PC-9 (cell line): Measurements from ENCODE around the gene ALK. TPM values are rescaled to one million over a fixed set of nuclear protein-coding genes. Genes with fewer than 3 reads are reported as not detected.

Experiments
- BruUV-seq: library from RNA; stranded (reverse); fragments of 400-500 nt; replicated peaks from 2 replicates; lab custom pipeline; 2021; lab: Mats Ljungman, UMichigan
- CTCF ChIA-PET: fragments of 300-600 bp; sonication (Branson Sonifier 250); formaldehyde crosslinking; loops from one replicate; lab custom pipeline; 2022; ENCODE audit warnings: antibody characterized with exemption; lab: Charles Lee
- POLR2A ChIA-PET: fragments of 300-600 bp; sonication (Branson Sonifier 250); formaldehyde crosslinking; loops from one replicate; lab custom pipeline; 2022; ENCODE audit warnings: antibody characterized with exemption; ENCODE audit not compliant: unreplicated experiment; lab: Charles Lee
- DNase-seq, 2 experiments: peaks; one replicate each; pipeline versions ENCODE4 v3.0.0 to v3.0.0-alpha.2; 2015 to 2022; ENCODE audit warnings: mixed read lengths in 1 of 2
- H2AFZ ChIP-seq: fragments of 200-600 bp; sonication (generic); 2 replicates; pipeline ENCODE4 v1.8.1; 2017; ENCODE audit warnings: antibody characterized with exemption
- H3F3A ChIP-seq: fragments of 200-600 bp; sonication (generic); 2 replicates; pipeline ENCODE4 v1.8.1; 2017; ENCODE audit warnings: antibody characterized with exemption, mild to moderate bottlenecking, low read depth; ENCODE audit not compliant: insufficient read depth
- H3K27ac ChIP-seq: fragments of 200-600 bp; sonication (generic); 2 replicates; pipeline ENCODE4 v1.6.1; 2016; ENCODE audit warnings: mixed run types
- H3K27me3 ChIP-seq: fragments of 200-600 bp; sonication (generic); 2 replicates; pipeline ENCODE4 v1.6.1; 2016; ENCODE audit warnings: low read depth, mixed run types; ENCODE audit not compliant: insufficient read depth
- H3K36me3 ChIP-seq: fragments of 200-600 bp; sonication (generic); 2 replicates; pipeline ENCODE4 v1.6.1; 2016; ENCODE audit warnings: low read depth, mixed run types
- H3K4me1 ChIP-seq: fragments of 200-600 bp; sonication (generic); replicated peaks from 2 replicates; pipeline ENCODE4 v1.6.1; 2016; ENCODE audit warnings: mixed run types; ENCODE audit not compliant: insufficient read depth
- H3K4me2 ChIP-seq: fragments of 200-600 bp; sonication (generic); 2 replicates; pipeline ENCODE4 v1.6.1; 2017; ENCODE audit warnings: mixed run types
- H3K4me3 ChIP-seq: fragments of 200-600 bp; sonication (generic); 2 replicates; pipeline ENCODE4 v1.6.1; 2016; ENCODE audit warnings: mixed run types
- H3K79me2 ChIP-seq: fragments of 200-600 bp; sonication (generic); 2 replicates; pipeline ENCODE4 v1.6.1; 2017; ENCODE audit warnings: low read depth, mixed run types
- H3K9me2 ChIP-seq: fragments of 200-600 bp; sonication (generic); 2 replicates; pipeline ENCODE4 v1.8.1; 2017; ENCODE audit warnings: mild to moderate bottlenecking; ENCODE audit not compliant: insufficient read depth
- H3K9me3 ChIP-seq: fragments of 200-600 bp; sonication (generic); 2 replicates; pipeline ENCODE4 v1.8.1; 2016; ENCODE audit warnings: low read depth; ENCODE audit not compliant: insufficient read depth
- H4K20me1 ChIP-seq: fragments of 200-600 bp; sonication (generic); 2 replicates; pipeline ENCODE4 v1.8.1; 2017; ENCODE audit not compliant: insufficient read depth
- CTCF ChIP-seq: fragments of 200-600 bp; sonication (generic); conservative IDR thresholded peaks from 2 replicates; pipeline ENCODE4 v1.6.1; 2017; ENCODE audit warnings: mixed run types, antibody characterized with exemption, mild to moderate bottlenecking, moderate library complexity
- EZH2 ChIP-seq: fragments of 200-600 bp; sonication (generic); IDR thresholded peaks from 2 replicates; pipeline ENCODE4 v1.8.0; 2017; ENCODE audit warnings: antibody characterized with exemption, low read depth
- intact Hi-C: fragments of 100-400 bp; cut with micrococcal nuclease; formaldehyde crosslinking; loops from one replicate; pipeline ENCODE4 v1.10.0; 2022; ENCODE audit not compliant: unreplicated experiment
- total RNA-seq: library from RNA; stranded (reverse); gene quantifications from 2 replicates; pipeline ENCODE4 v1.2.3, GENCODE V29; 2021

ALK gene
- total RNA-seq, 1 experiment from 2014 or later = not detected

- no peak overlapping the region for H3K4me2 ChIP-seq
- H3K4me3 ChIP-seq = no peak overlapping the region
- no peak overlapping the region for H2AFZ ChIP-seq
- H3K9me3 ChIP-seq = no peaks in the 10 kb centered on the region
- H3K27ac ChIP-seq = no peak overlapping the region
- no peaks in the 10 kb centered on the region for H3K27me3 ChIP-seq
- DNase-seq = no peak
- ChIA-PET POLR2A (no interaction called here), CTCF (no interaction called here)
- H3K4me1 ChIP-seq = no peaks in the 10 kb centered on the region
- H4K20me1 ChIP-seq = no peaks in the 10 kb centered on the region
- intact Hi-C loops = no loop called here
- no peak for TF ChIP-seq CTCF
- TF ChIP-seq EZH2 = no peak
- no peaks in the 10 kb centered on the region for H3K79me2 ChIP-seq
- no peaks in the 10 kb centered on the region for H3K36me3 ChIP-seq
- H3F3A ChIP-seq = no peaks in the 10 kb centered on the region
- BruUV-seq = no TSS peak
- no peaks in the 10 kb centered on the region for H3K9me2 ChIP-seq
Measured at GRCh38 chr2:29202819-29203495, 718.4 kb downstream of the ALK start.

- Histone ChIP-seq H2AFZ (no peak overlapping the region), H4K20me1 (no peaks in the 10 kb centered on the region), H3F3A (no peaks in the 10 kb centered on the region), H3K9me2 (no peaks in the 10 kb centered on the region), H3K4me2 (no peak overlapping the region), H3K9me3 (no peaks in the 10 kb centered on the region), H3K27me3 (no peaks in the 10 kb centered on the region), H3K4me1 (no peaks in the 10 kb centered on the region), H3K4me3 (no peak overlapping the region), H3K79me2 (no peaks in the 10 kb centered on the region), H3K27ac (no peak overlapping the region), H3K36me3 (no peaks in the 10 kb centered on the region)
- no TSS peak for BruUV-seq
- intact Hi-C loops = no loop called here
- DNase-seq = no peak
- ChIA-PET POLR2A (no interaction called here), CTCF (interaction anchor here (0.5 kb wide), 1 partner anchor 1002 kb away, joined by 8 read pairs; no protein-coding TSS in a partner anchor)
- no peak for TF ChIP-seq CTCF
- no peak for TF ChIP-seq EZH2
Measured at GRCh38 chr2:29201979-29202378, 719.4 kb downstream of the ALK start.

GRCh38 chr2:29196792-29197788 is 724.3 kb downstream of the ALK start:
- H3K27me3 ChIP-seq = no peaks in the 10 kb centered on the region
- H3K4me3 ChIP-seq = no peak overlapping the region
- no peak overlapping the region for H3K27ac ChIP-seq
- no peaks in the 10 kb centered on the region for H3K36me3 ChIP-seq
- H3K4me2 ChIP-seq = no peak overlapping the region
- peaks cover 18% of the 10 kb centered on the region for H3F3A ChIP-seq
- H4K20me1 ChIP-seq = no peaks in the 10 kb centered on the region
- H2AFZ ChIP-seq = no peak overlapping the region
- ChIA-PET POLR2A (no interaction called here), CTCF (no interaction called here)
- TF ChIP-seq EZH2 (no peak), CTCF (peak; percentile 91)
- no peaks in the 10 kb centered on the region for H3K4me1 ChIP-seq
- no peaks in the 10 kb centered on the region for H3K79me2 ChIP-seq
- DNase-seq = peak in 1 of 2 experiments; percentile 61
- no peaks in the 10 kb centered on the region for H3K9me3 ChIP-seq
- no peaks in the 10 kb centered on the region for H3K9me2 ChIP-seq
- no TSS peak for BruUV-seq
- intact Hi-C loops = loop anchor here (1.0 to 2.0 kb wide), 2 partner anchors 142 to 239 kb away; no protein-coding TSS in a partner anchor
